Measurements from ENCODE around the gene CMTM5.
"Not testable (repeated sequence)": the region's sequence is repeated elsewhere in the genome, so short reads cannot be mapped to it uniquely, and the experiment has no call there.

Gene CMTM5

DNA sequence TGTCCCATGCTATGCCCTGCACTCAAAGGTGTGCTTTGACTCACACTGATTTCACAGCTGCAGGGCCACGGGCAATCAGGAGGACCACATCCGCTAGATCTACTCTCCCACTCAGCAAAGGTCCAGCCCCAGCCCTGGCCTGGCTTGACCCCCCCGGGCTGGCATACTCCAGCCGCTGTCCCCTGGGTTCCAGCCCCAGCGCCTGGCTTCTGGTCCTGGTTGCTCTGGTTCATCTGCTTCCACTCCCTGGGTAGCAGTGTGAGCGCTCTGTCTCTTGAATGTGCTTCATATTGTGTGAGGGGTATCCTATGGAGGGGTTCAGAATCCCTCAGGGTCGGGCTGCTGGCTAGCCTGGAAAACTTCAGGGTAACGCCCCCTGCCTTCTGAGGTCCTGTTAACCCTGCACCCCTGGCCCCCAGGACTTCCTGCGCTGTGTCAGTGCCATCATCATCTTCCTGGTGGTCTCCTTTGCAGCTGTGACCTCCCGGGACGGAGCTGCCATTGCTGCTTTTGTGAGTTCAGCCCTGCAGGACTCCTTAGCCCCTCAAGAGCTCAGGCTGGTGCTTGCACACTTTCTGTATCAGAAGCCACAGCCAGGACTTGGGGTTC, 1.9 kb downstream of the CMTM5 start:
- no peak for DNase-seq (ENCODE audit: low read depth, low spot score)

DNA sequence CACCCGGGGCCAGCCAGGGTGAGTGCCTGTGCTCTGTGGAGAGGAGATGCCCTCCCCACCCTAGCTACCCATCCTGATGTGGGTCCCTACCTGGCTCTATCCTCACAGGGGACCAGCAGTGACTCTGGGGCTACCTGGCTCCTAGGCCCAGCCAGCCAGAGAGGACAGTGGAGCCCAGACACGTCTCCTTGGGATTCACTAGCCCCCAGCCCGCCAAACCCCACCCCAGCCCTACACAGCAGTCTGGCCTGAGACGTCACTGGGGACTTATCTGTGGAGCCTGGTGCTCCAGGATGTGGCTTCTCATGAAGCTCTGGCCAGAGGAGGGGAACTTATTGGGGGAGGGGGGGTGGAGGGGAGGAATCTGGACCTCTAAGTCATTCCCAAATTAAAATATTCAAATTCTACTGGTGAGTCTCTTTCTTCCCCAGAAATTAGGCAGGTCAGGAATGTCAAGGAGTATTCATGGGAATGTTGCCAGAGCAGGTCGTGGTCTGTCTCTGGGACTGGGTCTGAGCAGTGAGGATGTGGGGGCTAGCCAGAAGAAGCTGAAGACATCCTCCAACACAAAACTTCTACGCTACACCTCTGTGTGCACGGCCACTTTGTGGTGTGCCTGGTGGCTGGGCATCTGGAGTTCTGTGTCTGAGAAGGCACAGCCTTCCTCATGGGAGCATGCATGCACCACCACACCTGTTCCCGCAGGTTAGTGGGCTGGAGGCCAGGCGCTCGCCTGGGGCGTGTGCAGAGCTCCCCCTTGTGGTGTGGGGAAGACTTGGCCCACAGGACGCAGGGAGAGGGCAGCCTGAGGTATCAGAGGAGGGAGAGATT, 2.7 kb downstream of the CMTM5 start:
- no peak for DNase-seq (ENCODE audit: low read depth, low spot score)

DNA sequence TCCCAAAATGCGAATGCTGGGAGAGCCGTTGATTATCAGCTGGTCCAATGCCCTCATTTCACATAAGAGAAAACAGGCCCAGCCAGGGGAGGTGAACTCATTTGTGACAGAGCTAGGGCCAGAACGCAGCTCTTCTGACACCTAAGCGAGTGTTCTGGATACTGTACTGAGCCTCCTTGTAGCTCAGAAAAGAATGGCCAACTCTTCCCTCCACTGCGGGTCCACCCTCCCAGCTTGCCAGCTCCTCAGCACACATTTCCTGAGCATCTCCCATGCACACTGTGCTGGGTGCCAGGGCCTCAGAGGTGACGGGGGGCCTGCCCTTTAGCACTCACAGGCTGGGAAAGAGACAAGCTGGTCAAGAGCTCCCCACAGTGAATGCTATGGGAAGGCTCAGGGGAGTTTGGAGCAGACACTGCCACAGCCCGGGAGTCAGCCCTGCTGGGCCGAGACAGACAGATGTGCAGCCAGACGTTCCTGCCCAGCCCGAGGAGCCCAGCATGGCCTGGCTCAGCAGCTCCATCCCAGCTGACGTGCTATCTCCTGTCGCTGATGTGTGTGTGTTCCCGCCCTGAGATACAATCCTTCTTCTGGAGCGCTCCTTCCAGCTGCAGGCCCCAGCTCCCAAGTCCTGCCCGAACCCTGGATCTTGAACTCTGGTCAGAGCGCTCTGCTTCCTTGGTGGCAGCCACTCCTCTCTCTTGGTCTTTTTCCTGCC, 3.5 kb downstream of the CMTM5 start:
- DNase-seq (ENCODE audit: low read depth, low spot score) = no peak

DNA sequence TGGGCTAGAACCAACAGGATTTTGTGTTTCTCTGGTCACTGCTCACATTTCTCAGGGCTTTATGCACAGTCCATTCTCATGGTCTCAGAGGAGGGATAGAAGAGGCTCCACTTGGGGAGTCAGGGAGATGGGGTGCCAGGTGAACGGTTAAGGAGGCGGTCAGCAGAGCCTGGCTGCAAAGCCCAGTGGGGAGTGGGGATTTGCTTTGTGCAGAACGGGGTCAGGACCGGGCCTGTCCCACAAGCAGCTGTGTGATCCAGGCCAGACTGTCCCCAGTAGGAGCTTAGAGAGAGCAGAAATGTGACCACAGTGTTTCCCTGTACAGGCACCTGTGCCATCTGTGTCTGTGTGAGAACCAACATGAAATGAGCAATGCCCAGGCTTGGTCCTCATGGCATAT, 4.1 kb downstream of the CMTM5 start:
- no peak for DNase-seq (ENCODE audit: low read depth, low spot score)

DNA sequence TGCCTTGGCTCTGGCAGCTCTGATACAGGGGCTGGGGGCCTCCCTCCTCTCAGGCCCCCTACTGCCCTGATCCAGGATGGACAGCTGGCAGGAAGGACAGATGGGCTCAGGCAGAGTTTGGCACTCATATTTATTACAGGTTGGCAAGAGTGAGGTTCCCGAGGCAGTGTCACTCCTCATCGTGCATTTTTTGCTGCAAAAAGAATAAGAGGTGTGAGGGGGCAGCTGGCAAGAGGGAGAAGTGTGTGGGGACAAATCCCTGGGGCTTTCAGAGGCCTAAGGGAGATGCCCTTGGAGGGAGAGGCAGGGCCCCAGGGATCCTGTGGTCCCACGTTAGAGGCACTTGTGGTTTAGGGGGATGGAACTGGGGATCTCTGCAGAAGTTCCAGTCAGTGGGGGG, 5.0 kb downstream of the CMTM5 start:
- DNase-seq (ENCODE audit: low read depth, low spot score) = no peak

DNA sequence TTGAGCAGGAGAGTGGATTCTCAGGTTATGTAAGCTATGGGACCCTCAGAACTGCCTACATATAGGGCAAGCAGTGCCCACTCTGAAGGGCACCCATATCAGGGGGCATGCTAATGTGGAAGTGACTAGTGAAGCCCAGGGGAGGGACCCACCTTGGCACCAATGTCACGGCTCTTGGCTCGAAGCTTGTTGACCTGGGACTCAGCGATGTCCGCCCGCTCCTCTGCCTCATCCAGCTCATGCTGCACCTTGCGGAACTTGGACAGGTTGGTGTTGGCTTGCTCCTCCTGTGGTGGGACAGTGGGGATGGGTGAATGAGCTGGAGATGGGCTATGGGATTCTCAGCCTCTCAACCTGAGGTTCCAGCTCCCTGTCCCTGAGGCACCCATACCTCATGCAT, 5.4 kb downstream of the CMTM5 start:
- no peak for DNase-seq (ENCODE audit: low read depth, low spot score)

DNA sequence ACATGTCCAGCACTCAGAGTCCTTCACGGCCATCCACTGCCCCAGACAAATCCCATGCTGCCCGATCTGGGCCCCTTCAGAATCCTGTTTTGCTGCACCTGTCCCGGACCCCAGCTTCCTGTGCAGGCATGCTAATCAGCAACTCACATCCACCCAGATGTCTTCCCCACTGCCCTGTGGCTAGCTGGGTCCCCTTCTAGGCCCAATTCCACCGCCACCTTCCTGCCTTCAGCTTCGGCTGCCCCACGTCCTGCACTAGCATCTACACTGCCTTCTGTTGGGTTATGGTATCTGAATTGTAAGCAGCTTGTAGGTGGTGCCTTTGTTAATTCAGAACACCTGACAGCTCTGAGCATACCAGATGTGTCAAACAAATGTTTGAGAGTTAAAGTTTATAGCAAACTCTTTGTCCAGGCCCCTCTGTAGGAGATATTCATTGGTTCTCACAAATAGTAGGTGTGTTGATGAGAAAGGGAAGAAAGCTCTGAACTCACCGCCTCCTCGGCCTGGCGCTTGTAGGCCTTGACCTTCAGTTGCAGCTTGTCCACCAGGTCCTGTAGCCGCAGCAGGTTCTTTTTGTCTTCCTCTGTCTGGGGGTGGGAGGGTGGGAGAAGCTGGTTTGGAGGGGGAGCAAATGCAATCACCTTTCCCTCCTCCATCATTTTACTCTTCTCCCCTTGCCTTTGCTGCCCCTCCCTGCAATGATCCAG, 6.0 kb downstream of the CMTM5 start:
- DNase-seq (ENCODE audit: low read depth, low spot score) = no peak

DNA sequence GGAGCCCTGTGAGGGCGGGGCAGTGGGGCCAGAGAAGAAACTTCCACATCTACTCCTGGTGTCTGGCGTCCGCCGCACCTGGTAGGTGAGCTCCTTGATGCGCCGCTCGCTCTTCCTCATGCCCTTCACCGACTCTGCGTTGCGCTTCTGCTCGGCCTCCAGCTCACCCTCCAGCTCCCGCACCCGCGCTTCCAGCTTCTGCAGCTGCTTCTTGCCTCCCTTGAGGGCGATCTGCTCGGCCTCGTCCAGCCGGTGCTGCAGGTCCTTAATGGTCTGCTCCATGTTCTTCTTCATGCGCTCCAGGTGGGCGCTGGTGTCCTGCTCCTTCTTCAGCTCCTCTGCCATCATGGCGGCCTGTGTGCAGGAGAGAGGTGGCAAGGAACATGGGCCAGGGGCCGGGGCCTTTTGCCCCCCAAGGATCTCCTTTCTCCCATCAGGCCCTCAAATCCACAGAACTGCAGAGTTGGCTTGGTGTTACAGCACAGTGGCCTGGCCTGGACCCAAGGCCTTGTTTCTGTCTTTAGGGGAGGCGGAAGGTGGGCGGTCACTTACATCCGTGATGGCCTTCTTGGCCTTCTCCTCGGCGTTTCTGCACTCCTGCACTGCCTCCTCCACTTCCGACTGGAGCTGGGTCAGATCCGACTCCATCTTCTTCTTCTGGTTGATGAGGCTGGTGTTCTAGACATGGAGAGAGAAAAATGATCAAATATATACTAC, 7.7 kb downstream of the CMTM5 start:
- no peak for DNase-seq (ENCODE audit: low read depth, low spot score)

DNA sequence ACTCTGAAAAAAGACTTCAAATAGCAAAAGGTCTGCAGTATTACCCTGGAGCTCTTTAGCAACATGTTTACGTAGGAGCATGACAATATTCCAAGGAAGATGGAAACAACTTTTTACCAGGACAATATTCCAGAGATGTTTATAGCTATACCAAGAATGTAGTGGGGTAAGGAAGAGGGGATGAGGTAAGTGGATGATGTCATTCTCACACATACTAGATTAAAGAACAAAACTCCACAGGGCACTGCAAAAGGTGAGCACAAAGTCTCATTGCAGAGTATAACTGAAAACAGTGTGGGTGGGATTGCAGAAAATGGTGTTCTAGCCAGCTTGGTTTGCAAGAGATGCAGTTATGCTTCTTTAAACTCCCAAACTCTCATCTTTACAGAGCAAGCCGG, 8.4 kb downstream of the CMTM5 start:
- DNase-seq (ENCODE audit: low read depth, low spot score) = no peak

DNA sequence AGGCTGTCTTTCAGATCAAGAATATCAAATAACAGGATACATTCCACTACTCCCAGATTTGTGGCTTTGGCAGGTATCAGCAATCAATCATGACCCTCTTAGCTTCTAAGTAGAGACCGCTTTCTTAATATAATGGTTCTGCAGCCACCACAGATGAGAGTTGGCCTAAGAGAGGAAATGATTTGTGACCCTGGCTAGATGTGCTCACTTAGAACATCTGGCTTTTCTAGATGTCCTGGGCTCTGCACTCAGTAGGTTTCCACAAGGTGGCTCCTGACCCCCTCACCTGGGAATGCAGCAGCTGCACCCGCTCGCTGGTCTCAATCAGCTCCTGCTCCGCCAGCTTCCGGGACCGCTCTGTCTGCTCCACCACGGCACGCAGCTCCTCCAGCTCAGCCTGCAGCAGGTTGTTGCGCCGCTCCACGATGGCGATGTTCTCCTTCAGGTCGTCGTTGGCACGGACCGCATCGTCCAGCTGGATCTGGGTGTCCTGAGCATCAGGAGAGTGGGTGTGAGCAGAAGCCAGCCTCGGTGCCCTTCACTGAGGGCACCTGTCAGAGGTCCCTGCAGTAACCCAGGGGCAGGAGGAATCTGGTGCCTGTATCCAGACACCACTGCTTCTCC, 8.9 kb downstream of the CMTM5 start:
- DNase-seq (ENCODE audit: low read depth, low spot score) = no peak

DNA sequence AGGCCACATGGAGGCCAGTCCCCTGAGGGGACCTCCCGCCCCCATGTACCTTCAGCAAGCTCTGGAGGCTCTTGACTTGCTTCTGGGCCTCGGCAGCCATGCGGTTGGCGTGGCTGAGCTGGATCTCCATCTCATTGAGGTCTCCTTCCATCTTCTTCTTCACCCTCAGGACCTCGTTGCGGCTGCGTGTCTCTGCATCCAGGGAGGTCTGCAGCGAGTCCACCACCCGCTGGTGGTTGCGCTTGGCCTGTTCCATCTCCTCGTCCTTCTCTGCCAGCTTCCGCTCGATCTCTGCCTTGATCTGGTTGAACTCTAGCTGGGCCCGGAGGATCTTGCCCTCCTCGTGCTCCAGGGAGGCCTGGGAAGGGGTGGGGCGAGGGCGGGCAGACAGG, 9.4 kb downstream of the CMTM5 start:
- DNase-seq (ENCODE audit: low read depth, low spot score) = not testable (repeated sequence)

DNA sequence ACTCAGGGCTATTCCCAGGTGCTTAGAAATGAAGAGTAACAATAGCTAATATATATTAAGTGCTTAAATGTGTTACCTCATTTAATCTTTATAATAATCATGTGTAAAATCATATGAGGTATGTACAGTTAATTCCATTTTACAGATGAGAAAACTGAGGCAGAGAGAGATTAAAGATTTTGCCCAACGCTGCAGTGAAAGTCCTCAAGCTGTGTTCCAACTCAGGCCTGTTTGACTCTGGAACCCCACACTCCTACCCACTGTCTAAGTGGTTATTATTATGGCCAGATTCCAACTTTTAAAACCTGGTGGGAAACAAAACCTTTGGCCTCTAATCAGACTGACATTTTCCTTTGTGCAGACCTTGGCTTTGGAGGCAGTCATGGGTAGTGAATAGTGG, 10.2 kb downstream of the CMTM5 start:
- DNase-seq (ENCODE audit: low read depth, low spot score) = no peak

DNA sequence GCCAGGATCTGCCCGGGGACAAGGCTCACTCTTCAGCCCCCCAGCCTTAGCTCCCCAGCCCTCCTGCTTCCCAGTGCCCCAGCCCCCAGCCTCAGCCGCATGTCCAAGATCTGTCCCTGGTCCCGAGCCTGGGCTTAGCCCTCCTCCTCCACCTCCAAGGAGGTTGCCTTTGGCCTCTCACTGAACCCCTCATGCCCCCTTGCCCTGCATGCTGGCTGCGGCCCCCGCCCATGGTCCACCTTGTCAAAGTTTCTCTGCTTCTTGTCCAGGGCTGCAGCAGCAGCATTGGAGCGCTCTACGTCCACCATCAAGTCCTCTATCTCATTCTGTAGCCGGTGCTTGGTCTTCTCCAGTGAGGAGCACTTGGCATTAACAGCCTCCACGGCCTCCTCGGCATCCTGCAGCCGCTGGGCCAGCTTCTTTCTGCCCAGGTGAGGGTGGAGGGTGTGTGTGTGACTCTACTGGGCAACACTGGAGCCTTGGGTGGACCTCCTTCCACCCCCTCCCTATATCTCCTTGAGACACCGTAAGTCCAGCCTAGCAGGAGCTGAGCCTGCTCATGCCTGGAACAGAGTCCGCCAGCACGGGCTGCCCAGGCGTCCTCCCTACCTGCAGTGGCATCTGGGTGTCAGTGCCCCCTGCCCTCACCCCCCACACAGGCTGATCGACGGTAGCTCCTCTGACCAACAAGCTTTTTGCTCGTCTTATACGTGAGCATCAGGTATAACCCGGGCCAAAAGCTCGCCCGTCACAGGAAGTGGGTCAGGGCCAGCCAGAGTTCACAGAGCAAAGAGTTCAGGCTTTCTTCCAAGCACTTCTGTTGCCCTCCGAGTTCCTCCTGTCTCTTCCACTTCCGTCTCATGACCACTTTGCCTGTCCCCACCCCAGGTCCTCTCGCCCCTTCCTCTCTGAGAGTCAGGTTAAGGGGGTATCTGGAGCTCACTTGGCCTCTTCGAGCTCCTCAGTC, 11.4 kb downstream of the CMTM5 start:
- no peak for DNase-seq (ENCODE audit: low read depth, low spot score)

DNA sequence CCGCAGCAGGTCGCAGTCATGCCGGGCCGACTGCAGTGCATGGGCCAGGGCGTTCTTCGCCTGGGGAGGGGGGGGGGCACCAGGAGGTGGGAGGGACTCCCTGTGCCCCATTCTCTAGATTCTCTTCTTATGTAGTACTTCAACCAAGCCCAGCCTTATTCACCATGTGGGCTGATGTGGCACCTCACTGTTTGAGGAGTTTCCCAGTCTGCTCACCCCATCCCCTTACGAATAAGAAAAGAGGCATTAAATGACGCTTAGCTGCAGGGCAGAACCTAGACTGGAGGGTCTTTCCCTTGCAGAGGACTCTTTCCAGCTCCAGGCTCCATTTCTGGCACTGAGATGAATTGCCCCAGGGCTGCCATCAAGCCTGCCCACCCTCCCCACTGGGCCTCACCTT, 12.2 kb downstream of the CMTM5 start:
- DNase-seq (ENCODE audit: low read depth, low spot score) = no peak

DNA sequence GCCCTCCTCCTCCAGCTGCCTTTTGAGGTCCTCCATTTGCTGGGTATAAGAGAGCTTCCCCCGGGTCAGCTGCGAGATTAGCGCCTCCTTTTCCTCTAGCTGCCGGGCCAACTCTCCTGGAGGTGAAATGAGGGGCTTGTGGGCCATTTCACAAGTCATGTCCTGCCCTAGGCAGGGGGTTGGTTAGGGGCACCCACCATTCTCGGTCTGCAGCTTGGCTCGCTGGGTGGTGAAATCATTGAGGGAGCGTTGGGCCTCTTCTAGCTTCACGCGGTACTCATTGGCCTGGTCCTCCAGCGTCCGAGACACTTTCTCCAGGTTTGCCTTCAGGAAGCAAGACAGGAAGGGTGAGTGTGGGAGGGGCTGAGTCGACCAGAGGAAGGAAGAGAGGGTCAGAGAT, 12.6 kb downstream of the CMTM5 start:
- DNase-seq (ENCODE audit: low read depth, low spot score) = no peak

DNA sequence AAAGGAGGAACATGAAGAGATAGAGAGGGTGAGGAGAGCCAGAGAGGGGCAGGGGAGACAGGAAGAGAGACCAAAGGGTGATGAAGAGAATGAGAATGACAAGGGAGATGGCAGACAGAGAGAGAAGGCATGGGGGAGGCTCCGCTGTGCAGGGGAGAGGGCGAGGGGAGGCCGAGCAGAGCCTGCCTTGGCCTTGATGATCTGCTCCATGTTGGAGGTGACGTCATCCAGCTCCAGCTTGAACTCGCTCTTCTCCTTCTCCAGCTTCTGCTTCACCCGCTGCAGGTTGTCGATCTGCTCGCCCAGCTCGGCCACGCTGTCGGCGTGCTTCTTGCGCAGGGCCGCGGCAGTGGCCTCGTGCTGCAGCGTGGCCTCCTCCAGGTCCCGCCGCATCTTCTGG, 13.0 kb downstream of the CMTM5 start:
- not testable (repeated sequence) for DNase-seq (ENCODE audit: low read depth, low spot score)

DNA sequence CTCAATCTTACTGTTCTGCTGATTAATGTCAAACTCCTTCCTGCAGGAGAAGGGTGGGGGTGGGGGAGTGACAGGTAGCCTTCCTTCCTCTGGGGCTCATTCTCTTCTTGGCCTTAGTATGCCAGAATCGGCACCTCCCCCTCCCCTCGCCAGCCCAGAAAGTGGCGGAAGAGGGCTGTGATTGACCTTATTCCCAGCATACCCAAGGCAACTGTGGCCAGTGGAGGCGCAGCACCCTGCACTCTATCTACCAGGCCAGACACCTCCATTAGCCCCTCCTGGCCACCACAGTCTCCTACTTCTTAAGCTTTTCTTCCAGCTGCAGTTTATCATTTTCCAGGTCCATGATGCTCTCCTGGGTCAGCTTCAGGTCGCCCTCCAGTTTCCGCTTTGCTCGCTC, 15.8 kb downstream of the CMTM5 start:
- DNase-seq (ENCODE audit: low read depth, low spot score) = no peak

DNA sequence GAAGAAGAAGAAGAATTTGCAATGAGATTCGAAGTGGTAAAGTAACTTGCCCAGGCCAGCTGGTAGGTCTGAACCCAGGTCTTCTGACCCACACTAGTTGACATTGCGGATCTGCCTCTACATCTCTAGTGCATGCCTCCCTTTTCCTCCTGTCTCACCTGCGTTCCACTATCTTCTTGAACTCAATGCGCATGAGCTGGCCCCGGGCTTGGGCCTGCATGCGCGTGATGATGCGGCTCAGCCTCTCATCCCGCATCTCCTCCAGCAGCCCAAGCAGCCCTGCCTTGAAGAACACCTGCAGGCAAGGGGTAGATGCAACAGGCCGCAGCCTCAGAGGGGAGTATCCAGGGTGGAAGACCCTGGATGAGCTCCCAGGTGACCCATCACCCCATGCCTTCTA, 19.3 kb downstream of the CMTM5 start:
- no peak for DNase-seq (ENCODE audit: low read depth, low spot score)

DNA sequence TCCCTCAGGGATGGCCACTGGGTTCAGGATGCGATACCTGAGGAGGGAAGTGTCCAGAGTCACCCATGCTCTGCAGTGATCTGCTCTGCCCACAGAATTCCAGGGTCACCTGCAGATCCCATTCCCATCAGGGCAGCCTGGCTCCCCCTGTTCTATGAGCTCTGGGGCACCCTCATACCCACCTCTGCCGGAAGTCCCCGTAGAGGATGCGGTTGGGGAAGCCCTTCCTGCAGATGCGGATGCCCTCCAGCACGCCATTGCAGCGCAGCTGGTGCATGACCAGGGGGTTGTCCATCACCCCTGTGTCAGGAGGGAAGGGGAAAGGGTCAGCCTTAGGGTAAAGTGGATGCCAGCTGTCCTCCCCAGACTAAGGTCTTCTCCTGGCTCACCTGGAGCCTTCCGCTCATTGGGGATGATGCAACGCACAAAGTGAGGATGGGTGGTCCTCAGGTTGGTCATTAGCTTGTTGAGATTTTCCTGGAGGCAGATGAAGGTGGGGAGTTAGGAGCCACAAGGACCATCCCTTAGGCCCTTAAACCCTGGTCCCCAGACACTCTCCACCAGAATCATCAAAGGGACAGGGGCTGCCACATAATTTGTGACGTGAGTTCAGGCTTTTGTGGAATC, 20.0 kb downstream of the CMTM5 start:
- DNase-seq (ENCODE audit: low read depth, low spot score) = no peak

Measured in iPS DF 19.7 (cell line).